DOHH2 (cell line): ENCODE results near the gene STYX.

Experiments
- CTCF ChIP-seq: fragments of 200-600 bp; sonication (generic); IDR thresholded peaks from one replicate; pipeline ENCODE4 v1.5.1; 2014; ENCODE audit warnings: antibody characterized with exemption, mild to moderate bottlenecking, low read depth, low read length; ENCODE audit not compliant: poor library complexity, severe bottlenecking
- EZH2phosphoT487 ChIP-seq: fragments of 200-600 bp; sonication (generic); IDR thresholded peaks from 2 replicates; pipeline ENCODE4 v1.6.1; 2017; ENCODE audit warnings: borderline replicate concordance, mild to moderate bottlenecking, antibody characterized with exemption, low read length, moderate library complexity, mixed read lengths

DNA sequence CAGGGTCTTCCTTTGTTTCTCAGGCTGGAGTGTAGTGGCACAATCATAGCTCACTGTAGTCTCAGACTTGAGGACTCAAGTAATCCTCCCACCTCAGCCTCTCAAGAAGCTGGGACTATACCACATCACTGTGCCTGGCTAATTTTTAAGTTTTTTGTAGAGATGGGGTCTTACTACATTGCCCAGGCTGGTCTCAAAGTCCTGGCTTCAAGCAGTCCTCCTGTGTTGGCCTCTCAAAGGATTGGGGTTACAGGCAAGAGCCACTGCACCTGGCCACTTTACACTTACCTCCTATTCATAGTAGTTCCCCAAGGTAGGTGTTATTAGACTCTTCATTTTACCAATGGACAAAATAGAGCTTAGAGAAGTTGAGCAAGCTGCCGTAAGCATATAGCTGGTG is 29.2 kb downstream of the STYX start:
- TF ChIP-seq CTCF (no peak), EZH2phosphoT487 (no peak)
